ENCODE data around the gene ADIRF.

GRCh38 chr10:86941991-86942421 is 26.3 kb upstream of the ADIRF start:
- TF ChIP-seq EZH2 (IDR thresholded peaks at IDR 0.05; ENCODE audit: borderline replicate concordance, low read length) (no peak), CTCF (conservative IDR thresholded peaks at IDR 0.05 in 1 of 2, IDR thresholded peaks at IDR 0.05 in 1 of 2; ENCODE audit: extremely low read depth in 1 of 2, insufficient read depth in 1 of 2, low read depth in 1 of 2, low read length in 2 of 2) (no peak)

All from mammary epithelial cell (primary cell).